SK-N-SH (cell line): ENCODE results near the gene HYAL2.

ENCODE experiments used
- CTCF ChIP-seq: fragments of 200-600 bp; sonication (generic); IDR thresholded peaks from 2 replicates; pipeline ENCODE4 v1.6.1; 2017; ENCODE audit warnings: antibody characterized with exemption, mild to moderate bottlenecking, moderate library complexity
- ELF1 ChIP-seq: IDR thresholded peaks from 2 replicates; pipeline ENCODE4 v1.4.0; 2012
- GABPA ChIP-seq: IDR thresholded peaks from 2 replicates; pipeline ENCODE4 v1.4.0; 2012; ENCODE audit warnings: low read depth, mild to moderate bottlenecking
- MAX ChIP-seq: IDR thresholded peaks from 2 replicates; pipeline ENCODE4 v1.4.0; 2012; ENCODE audit warnings: low read depth
- YY1 ChIP-seq: IDR thresholded peaks from 2 replicates; pipeline ENCODE4 v1.4.0; 2012; ENCODE audit warnings: low read depth, mild to moderate bottlenecking

- TF ChIP-seq YY1 (no peak; the same call in 1 of the 2 replicates), CTCF (no peak), GABPA (peak; percentile 86), ELF1 (peak; percentile 95), MAX (peak; percentile 97)
These were observed 28.2 kb upstream of the HYAL2 start, which contains the start of the genes CYB561D2 and NPRL2 for GRCh38 chr3:50350527-50351322.
